GM12874 (cell line): ENCODE data around the gene DCTN5.

Source experiments
- CTCF ChIP-seq: IDR thresholded peaks from 2 replicates; pipeline ENCODE4 v1.5.1; 2011; ENCODE audit warnings: low read depth, mild to moderate bottlenecking, control low read depth, low read length, moderate library complexity; ENCODE audit not compliant: insufficient read depth

Gene DCTN5

GRCh38 chr16:23640931-23641765 lies at the start of gene DCTN5, which contains the start of gene PALB2:
Gene DCTN5 (plus strand): TSS chr16:23641466. CDS start chr16:23641543, 77 bp downstream.
Gene PALB2 (minus strand): TSS chr16:23641310. CDS start chr16:23641157, 153 bp downstream.
- no peak for TF ChIP-seq CTCF

GRCh38 chr16:23594186-23594585 lies 47.1 kb upstream of the DCTN5 start:
- no peak for TF ChIP-seq CTCF

GRCh38 chr16:23595246-23595950 lies 45.9 kb upstream of the DCTN5 start:
- no peak for TF ChIP-seq CTCF

GRCh38 chr16:23595951-23596720 lies 45.1 kb upstream of the DCTN5 start, which contains the start of gene NDUFAB1:
Gene NDUFAB1 (minus strand): TSS chr16:23596316. CDS start chr16:23596290, 26 bp downstream.
- peak; percentile 99 for TF ChIP-seq CTCF

- TF ChIP-seq CTCF: peak; percentile 48; the same call in 1 of the 2 replicates
These were observed 44.1 kb upstream of the DCTN5 start for GRCh38 chr16:23597003-23597756.

- no peak for TF ChIP-seq CTCF
These were observed 33.5 kb upstream of the DCTN5 start for GRCh38 chr16:23607726-23608125.
